ENCODE data around the gene TRPM3.

DNA sequence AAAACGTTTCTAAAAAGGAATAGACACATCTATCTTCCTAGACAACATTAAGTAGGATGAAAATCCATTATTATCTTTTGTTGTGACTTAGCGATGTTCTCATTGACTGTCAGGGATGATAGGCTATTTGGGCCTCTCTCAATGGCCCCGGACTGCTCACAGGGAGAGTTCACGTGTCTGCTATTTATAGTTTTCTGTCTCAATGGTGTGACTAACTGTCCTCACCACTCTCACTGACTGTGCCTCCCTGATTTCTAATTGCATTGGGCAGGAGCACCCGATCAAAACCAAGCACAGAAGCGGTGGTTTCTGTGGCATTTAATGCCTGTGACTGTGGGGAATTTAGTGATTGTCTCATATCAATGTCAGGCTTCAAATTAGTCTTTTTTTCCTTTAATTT, 420.3 kb downstream of the TRPM3 start:
- TF ChIP-seq, protein P1, sequence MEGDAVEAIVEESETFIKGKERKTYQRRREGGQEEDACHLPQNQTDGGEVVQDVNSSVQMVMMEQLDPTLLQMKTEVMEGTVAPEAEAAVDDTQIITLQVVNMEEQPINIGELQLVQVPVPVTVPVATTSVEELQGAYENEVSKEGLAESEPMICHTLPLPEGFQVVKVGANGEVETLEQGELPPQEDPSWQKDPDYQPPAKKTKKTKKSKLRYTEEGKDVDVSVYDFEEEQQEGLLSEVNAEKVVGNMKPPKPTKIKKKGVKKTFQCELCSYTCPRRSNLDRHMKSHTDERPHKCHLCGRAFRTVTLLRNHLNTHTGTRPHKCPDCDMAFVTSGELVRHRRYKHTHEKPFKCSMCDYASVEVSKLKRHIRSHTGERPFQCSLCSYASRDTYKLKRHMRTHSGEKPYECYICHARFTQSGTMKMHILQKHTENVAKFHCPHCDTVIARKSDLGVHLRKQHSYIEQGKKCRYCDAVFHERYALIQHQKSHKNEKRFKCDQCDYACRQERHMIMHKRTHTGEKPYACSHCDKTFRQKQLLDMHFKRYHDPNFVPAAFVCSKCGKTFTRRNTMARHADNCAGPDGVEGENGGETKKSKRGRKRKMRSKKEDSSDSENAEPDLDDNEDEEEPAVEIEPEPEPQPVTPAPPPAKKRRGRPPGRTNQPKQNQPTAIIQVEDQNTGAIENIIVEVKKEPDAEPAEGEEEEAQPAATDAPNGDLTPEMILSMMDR (IDR thresholded peaks at IDR 0.05), result no peak
- TF ChIP-seq POLR2AphosphoS5 (IDR thresholded peaks at IDR 0.05; ENCODE audit: low read depth, low read length), result no peak

All from Panc1 (cell line).